HG03064 (cell line): ENCODE results near the gene GARIN5A.

Experiments
- ATAC-seq: cut with Tn5 transposase; IDR thresholded peaks from one replicate; pipeline ENCODE4 v1.9.1; 2021; ENCODE audit warnings: low read depth; ENCODE audit not compliant: unreplicated experiment

The GARIN5A gene

DNA sequence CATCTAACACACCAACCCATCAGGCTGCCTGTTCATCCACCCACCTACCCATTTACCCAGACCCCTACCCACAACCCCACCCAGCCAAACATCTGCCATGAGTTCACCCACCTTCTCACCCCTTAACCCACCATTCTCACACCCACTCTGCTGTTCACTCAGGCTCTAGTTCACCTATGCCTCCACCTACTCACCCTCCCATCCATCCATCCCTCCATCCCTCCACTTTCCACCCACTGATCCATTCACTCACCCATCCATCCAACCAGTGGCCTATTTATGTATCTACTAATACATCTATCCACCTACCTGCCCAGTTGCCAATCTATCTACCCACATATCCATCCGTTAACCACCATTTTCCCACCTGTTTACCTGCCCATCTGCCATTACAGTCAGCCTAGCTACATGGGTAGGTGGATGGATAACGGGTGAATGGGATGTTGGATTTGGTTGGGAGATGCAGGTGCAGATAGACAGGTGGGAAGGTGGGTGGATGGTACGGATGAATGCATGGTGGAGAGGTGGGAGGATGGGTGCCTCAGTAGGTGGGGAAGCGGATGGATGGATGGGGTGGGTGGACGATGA is 38.7 kb downstream of the GARIN5A start:
- no peak for ATAC-seq

DNA sequence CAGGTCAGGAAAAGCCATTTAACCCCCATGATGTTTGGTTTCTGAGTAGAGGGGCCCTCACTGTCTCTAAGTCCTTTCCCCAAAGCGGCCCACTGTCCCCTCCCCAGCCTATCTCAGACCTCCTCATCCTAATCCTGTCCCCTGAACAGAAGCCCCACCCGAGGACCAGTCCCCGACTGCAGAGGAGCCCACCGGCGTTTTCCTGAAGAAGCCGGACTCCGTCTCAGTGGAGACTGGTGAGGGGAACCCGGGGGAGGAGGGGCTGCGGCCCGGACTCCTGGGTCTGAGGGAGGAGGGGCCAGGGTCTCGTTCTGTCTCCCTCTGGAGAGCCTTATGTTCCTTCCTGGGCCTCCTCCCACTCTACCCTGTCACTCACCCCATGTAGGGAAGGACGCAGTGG is 41.0 kb downstream of the GARIN5A start:
- ATAC-seq = no peak

DNA sequence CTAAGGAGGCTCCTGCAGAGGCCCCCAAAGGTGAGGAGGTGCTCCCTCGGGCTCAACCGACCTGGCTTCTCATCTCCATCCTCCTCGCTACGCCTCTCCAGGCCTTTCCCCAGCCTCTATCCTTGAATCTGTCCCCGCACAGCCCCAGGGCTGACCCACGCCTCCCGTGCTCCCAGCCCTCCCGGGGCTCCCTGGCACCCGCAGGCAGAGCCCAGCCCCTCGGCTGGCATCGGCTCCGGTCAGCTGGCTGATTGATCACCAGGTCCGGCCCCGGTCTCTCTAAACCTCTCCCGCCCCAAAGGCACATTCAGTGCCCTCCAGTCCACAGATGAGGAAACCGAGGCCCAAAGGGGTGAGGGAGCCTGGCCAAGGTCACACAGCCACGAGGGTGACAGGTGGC is 41.4 kb downstream of the GARIN5A start:
- no peak for ATAC-seq

DNA sequence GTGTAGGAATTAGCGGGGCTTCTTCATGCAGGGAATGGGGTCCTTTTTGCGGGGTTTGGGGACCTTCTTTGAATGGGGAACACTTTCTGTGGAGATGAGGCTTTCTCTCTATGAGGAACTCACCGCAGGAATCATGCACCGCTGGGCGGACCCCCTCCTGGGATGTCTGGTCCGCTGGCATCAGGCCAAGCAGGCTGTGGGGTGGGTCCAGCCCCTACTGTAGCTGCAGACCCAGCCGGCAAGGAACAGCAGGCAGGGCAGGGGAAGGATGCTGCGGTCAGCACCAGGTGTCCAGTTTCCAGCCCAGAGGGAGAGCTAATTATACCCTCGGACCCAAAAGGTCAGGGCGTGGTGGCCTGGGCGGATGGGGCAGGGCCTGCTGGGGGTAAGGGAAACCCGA is 42.1 kb downstream of the GARIN5A start:
- ATAC-seq = no peak

- no peak for ATAC-seq
Measured at GRCh38 chr19:50433201-50434180, 43.2 kb downstream of the GARIN5A start.

DNA sequence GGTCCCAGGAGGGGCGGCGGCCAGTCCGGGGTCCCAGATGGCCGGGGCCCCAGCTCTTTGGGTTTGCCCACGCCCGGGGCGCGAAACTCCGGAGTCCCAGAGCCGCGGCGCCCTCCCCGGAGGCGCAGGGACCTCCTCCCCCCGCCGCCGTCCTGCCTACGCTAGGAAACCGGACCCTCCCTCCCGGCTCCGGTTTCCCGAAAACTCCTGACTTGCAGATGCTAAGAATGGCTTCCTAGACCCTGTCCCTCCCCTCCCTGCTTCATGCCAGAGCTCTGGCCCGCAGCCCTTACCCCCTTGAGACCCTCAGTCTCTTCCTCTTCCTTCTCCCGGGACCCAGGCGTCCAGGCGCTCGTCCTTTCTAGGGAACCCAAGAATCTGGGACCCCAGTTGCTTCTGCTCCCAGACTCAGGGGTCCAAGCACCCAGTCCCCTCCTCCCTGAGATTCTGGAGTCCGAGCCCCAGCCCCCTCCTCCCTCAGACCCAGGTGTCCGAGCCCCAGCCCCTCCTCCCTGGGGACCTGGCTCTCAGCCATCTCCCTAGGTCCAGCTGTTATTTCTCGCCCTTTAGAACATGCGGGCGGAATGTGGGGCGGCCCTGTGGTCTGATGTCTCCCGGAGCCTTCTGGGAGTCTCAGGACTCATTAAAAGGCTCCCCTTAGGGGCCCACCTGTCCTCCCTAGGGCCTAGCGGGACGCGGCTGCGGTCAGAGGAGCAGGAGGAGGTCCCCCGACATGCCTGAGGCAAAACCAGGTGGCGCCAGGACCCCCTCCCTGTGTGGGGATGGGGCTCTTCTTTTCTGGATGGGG is 44.2 kb downstream of the GARIN5A start, which contains the start of gene MYBPC2:
MYBPC2 (plus strand) TSS at position 672 of the 808 bp plus-strand sequence; CDS start at position 734, 62 bp downstream.
- no peak for ATAC-seq

- peak; percentile 55 for ATAC-seq
Measured at GRCh38 chr19:50431343-50432220, 45.1 kb downstream of the GARIN5A start.

GRCh38 chr19:50430888-50431342 is 45.7 kb downstream of the GARIN5A start:
- no peak for ATAC-seq

DNA sequence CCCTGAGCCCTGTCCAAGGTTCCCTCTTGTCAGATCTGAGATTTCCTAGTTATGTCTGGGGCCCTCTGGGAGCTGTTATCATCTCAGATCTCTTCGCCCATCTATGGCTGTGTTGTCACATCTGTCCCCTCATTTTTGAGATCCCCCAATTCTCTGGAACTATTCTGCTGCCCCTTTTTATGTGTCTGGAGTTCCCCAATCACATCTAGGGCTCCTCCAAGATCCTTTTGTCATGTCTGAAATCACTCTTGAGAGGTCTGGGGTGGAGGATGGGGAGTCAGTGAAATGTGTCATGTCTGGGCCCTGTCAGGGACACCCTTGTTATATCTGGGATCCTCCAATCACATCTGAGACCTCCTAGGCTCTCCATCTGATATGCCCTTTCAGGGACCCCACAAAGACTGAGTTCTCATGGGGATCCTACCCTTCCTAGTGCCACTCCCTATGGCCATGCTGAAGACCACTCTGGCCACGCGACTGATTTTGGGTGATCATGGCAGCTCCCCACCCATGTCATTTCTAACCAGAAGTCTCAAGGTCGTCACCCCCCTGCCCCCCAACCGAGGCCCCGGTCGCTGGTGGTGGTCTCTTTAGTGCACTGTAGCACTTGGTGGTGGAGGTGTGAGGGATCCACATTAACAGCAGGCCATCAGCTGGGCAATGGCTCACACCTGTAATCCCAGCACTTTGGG is 47.7 kb downstream of the GARIN5A start:
- no peak for ATAC-seq

DNA sequence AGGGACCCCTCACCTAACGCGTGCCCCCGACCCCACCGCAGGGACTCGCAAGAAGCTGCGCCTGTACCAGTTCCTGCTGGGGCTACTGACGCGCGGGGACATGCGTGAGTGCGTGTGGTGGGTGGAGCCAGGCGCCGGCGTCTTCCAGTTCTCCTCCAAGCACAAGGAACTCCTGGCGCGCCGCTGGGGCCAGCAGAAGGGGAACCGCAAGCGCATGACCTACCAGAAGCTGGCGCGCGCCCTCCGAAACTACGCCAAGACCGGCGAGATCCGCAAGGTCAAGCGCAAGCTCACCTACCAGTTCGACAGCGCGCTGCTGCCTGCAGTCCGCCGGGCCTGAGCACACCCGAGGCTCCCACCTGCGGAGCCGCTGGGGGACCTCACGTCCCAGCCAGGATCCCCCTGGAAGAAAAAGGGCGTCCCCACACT is 48.6 kb downstream of the GARIN5A start:
- no peak for ATAC-seq

- ATAC-seq = no peak
Measured at GRCh38 chr19:50427318-50427925, 49.2 kb downstream of the GARIN5A start.

DNA sequence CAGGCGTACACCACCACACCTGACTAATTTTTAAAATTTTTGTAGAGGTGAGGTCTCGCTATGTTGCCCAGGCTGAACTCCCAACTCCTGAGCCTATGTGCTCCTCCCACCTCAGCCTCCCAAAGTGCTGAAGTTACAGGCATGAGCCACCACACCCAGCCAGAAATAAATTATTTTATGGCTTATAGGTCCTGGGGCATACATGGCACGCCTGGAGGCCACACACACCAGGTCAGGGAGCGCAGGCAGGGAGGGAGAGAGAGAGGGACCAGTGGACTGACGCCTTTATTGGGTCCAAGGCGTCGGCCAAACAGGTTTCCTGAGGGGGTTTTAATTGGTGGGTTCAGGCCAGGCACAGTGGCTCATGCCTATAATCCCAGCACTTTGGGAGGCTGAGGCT is 51.1 kb downstream of the GARIN5A start:
- no peak for ATAC-seq

GRCh38 chr19:50423279-50424113 is 53.2 kb downstream of the GARIN5A start:
- ATAC-seq = no peak

GRCh38 chr19:50422397-50423278 is 54.0 kb downstream of the GARIN5A start:
- ATAC-seq = no peak

DNA sequence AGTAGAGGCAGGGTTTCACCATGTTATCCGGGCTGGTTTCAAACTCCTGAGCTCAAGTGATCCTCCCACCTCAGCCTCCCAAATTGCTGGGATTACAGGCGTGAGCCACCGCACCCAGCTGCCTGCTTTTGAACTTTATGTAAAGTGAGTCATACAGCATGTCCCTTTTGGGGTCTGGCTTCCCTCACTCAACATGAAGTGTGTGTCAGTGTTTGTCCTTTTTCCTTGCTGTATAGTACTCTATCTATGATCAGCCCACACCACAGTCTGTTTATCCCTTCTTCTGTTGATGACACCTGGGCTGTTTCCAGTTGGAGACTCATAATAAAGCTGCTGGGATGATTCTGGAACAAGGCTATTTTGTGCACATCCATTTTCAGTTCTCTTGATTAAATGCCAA is 55.8 kb downstream of the GARIN5A start:
- no peak for ATAC-seq

GRCh38 chr19:50420127-50420526 is 56.5 kb downstream of the GARIN5A start:
- no peak for ATAC-seq

DNA sequence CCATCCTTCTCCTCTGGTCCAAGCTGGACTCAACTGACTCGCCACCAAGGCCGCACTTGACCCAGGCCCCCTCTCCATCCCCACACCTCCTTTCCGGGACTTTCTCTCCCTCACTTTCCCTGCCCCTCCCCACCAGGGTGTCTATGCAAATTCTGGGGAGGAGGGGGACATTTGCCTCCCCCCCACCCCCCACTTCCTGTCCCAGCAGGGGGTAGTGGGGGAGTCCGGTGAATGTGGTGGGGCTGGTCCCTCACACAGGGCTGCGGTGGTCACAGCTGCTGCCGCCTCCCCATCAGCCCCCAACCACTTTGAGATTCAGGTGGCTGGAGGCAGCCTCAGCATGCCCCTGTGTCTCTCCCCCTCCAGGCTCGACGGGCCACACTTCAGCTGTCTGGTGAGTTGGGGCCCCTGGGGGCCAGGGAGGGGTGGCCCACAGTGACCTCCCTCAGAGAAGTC is 57.0 kb downstream of the GARIN5A start:
- ATAC-seq = no peak
